GM10266 (cell line): ENCODE data around the gene RASGRP1.

Source experiments
- DNase-seq: peaks from one replicate; pipeline ENCODE4 v3.0.0; 2012; ENCODE audit errors: extremely low spot score
- CTCF ChIP-seq: IDR thresholded peaks from 2 replicates; pipeline ENCODE4 v1.5.1; 2012; ENCODE audit warnings: mild to moderate bottlenecking, low read depth; ENCODE audit not compliant: control insufficient read depth, insufficient read depth; ENCODE audit errors: missing control alignments

The RASGRP1 gene

GRCh38 chr15:38463893-38464292 lies 100.7 kb downstream of the RASGRP1 start:
- no peak for TF ChIP-seq CTCF

GRCh38 chr15:38461066-38461833 lies 103.4 kb downstream of the RASGRP1 start:
- peak; percentile 27 for DNase-seq

More at GRCh38 chr15:38463893-38464292, 100.7 kb downstream of the RASGRP1 start:
- no peak for DNase-seq

GRCh38 chr15:38460543-38460942 lies 104.1 kb downstream of the RASGRP1 start:
- TF ChIP-seq CTCF = no peak
- DNase-seq = no peak

More at GRCh38 chr15:38461066-38461833, 103.4 kb downstream of the RASGRP1 start:
- TF ChIP-seq CTCF = no peak

GRCh38 chr15:38459480-38459879 lies 105.1 kb downstream of the RASGRP1 start:
- no peak for DNase-seq
- TF ChIP-seq CTCF = no peak

- no peak for TF ChIP-seq CTCF
- DNase-seq = no peak
Observed at GRCh38 chr15:38458646-38459045, 106.0 kb downstream of the RASGRP1 start.

GRCh38 chr15:38455092-38455491 lies 109.5 kb downstream of the RASGRP1 start:
- DNase-seq = no peak
- no peak for TF ChIP-seq CTCF

- no peak for DNase-seq
- no peak for TF ChIP-seq CTCF
Observed at GRCh38 chr15:38454696-38455090, 109.9 kb downstream of the RASGRP1 start.
